ENCODE measurements around the gene CBLL2. TPM values are rescaled to one million over a fixed set of nuclear protein-coding genes. Genes with fewer than 3 reads are reported as not detected.

CBLL2 gene, protein sequence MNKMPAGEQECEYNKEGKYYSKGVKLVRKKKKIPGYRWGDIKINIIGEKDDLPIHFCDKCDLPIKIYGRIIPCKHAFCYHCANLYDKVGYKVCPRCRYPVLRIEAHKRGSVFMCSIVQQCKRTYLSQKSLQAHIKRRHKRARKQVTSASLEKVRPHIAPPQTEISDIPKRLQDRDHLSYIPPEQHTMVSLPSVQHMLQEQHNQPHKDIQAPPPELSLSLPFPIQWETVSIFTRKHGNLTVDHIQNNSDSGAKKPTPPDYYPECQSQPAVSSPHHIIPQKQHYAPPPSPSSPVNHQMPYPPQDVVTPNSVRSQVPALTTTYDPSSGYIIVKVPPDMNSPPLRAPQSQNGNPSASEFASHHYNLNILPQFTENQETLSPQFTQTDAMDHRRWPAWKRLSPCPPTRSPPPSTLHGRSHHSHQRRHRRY
- total RNA-seq (not detected), total RNA-seq (0 to 0.05 (median 0) reads per million in 29 experiments)
- total RNA-seq (2013) = not detected

DNA sequence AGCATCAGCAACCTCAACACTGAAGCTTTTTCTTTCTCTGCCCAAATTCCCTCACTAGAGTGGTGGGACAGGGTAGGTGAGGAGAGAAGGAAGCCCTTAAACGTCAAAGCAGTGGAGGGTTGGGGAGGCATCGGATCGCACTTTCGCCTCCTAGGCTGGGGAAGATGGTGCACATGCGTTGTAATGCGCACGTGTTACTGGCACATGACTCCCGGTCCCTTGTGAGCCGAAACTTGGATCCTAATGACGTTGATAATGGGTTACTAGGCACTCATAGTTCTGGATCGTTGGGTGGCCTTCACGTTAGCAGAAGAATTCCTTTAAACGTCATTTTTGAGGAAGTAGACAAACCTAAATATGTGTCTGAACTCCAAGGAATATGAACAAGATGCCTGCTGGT, at the start of gene CBLL2:
Gene CBLL2 (plus strand): TSS at position 301 of the 400 bp plus-strand sequence. CDS start 79 bp downstream, at position 380.
- Mint-ChIP-seq H3K9me3 (no peaks in the 10 kb centered on the region), H3K27me3 (peaks cover 0 to 4% of the 10 kb centered on the region in 2 donors), H3K27ac (no peak within 1 kb of the TSS), H3K36me3 (no peaks in the 10 kb centered on the region), H3K4me1 (no peaks in the 10 kb centered on the region), H3K4me3 (no peak within 1 kb of the TSS)
- no peaks in the 10 kb centered on the region for H3K9me3 ChIP-seq
- WGBS (ENCODE audit: insufficient coverage) = 87% methylated on average over 9 of the region's 13 CpGs
- no peaks in the 10 kb centered on the region for H3K36me3 ChIP-seq (ENCODE audit: control insufficient read depth in 2 of 2, extremely low read depth in 1 of 2, insufficient read depth in 1 of 2, low read length in 1 of 2)
- DNase-seq = no peak
- no peak within 1 kb of the TSS for H3K27ac ChIP-seq (ENCODE audit: low read length)
- ATAC-seq (replicated peaks in 1 of 4) = no peak
- no peaks in the 10 kb centered on the region for H3K4me1 ChIP-seq (ENCODE audit: control insufficient read depth in 1 of 2, extremely low read depth in 1 of 2, insufficient read depth in 2 of 2, low read length in 2 of 2)
- H3K27me3 ChIP-seq (replicated peaks in 1 of 2; ENCODE audit: control insufficient read depth in 2 of 2, extremely low read depth in 1 of 2, insufficient read depth in 2 of 2, low read length in 1 of 2) = no peaks in the 10 kb centered on the region
- CTCF ChIA-PET = no interaction called here
- POLR2A ChIA-PET = no interaction called here
- no peak within 1 kb of the TSS for H3K4me3 ChIP-seq (ENCODE audit: control insufficient read depth in 1 of 2, extremely low read depth in 1 of 2, low read length in 1 of 2)

DNA sequence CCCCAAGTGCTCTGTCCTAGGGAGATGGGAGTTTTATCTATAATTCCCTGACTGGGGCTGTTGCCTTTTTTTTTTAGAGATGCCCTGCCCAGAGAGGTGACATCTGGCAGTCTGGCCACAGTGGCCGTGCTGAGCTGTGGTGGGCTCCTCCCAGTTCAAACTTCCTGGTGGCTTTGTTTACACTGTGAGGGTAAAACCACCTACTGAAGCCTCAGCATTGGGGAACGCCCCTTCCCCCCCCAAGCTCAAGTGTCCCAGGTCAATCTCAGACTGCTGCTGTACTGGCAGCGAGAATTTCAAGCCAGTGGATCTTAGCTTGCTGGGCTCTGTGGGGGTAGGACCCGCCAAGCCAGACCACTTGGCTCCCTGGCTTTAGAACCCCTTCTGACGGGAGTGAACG, 38.3 kb upstream of the CBLL2 start:
- Histone ChIP-seq H3K36me3 (ENCODE audit: control insufficient read depth in 2 of 2, extremely low read depth in 1 of 2, insufficient read depth in 1 of 2, low read length in 1 of 2) (no peaks in the 10 kb centered on the region), H3K27me3 (replicated peaks in 1 of 2; ENCODE audit: control insufficient read depth in 2 of 2, extremely low read depth in 1 of 2, insufficient read depth in 2 of 2, low read length in 1 of 2) (no peaks in the 10 kb centered on the region), H3K9me3 (no peaks in the 10 kb centered on the region), H3K27ac (ENCODE audit: low read length) (no peak overlapping the region), H3K4me3 (ENCODE audit: control insufficient read depth in 1 of 2, extremely low read depth in 1 of 2, low read length in 1 of 2) (no peak overlapping the region), H3K4me1 (ENCODE audit: control insufficient read depth in 1 of 2, extremely low read depth in 1 of 2, insufficient read depth in 2 of 2, low read length in 2 of 2) (no peaks in the 10 kb centered on the region)
- Mint-ChIP-seq H3K4me1 (no peaks in the 10 kb centered on the region), H3K27ac (no peak overlapping the region), H3K36me3 (no peaks in the 10 kb centered on the region), H3K4me3 (no peak overlapping the region), H3K9me3 (peaks cover 0 to 7% (median 0%) of the 10 kb centered on the region in 3 donors), H3K27me3 (peaks cover 3 to 28% of the 10 kb centered on the region in 2 donors)
- POLR2A ChIA-PET = no interaction called here
- no peak for ATAC-seq (replicated peaks in 1 of 4)
- DNase-seq = no peak
- CTCF ChIA-PET = no interaction called here
- 14% methylated on average over 1 of the region's 6 CpGs for WGBS (ENCODE audit: insufficient coverage)

DNA sequence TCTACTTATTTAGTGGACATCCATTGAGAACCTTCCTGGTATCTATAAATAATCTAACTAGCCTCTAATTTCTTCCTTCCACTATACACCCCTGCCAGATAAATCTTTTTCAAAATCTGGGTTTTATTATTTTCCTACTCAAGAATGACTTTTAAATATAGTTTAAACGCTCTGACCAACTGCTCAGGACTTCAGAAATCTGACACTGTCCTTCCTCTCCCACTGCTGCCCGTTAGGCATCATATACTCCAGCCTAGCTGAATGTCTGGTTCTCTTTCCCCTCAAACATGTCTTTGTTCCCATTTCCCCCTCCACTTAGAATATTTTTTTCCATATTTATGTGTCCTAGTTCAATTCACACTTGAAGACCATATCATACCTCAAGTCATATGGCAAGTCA, 35.2 kb upstream of the CBLL2 start:
- Histone ChIP-seq H3K27me3 (replicated peaks in 1 of 2; ENCODE audit: control insufficient read depth in 2 of 2, extremely low read depth in 1 of 2, insufficient read depth in 2 of 2, low read length in 1 of 2) (no peaks in the 10 kb centered on the region), H3K4me1 (ENCODE audit: control insufficient read depth in 1 of 2, extremely low read depth in 1 of 2, insufficient read depth in 2 of 2, low read length in 2 of 2) (no peaks in the 10 kb centered on the region), H3K4me3 (ENCODE audit: control insufficient read depth in 1 of 2, extremely low read depth in 1 of 2, low read length in 1 of 2) (no peak overlapping the region), H3K9me3 (no peaks in the 10 kb centered on the region), H3K27ac (ENCODE audit: low read length) (no peak overlapping the region), H3K36me3 (ENCODE audit: control insufficient read depth in 2 of 2, extremely low read depth in 1 of 2, insufficient read depth in 1 of 2, low read length in 1 of 2) (no peaks in the 10 kb centered on the region)
- Mint-ChIP-seq H3K4me1 (no peaks in the 10 kb centered on the region), H3K9me3 (peaks cover 0 to 7% (median 0%) of the 10 kb centered on the region in 3 donors), H3K27me3 (peaks cover 3 to 31% of the 10 kb centered on the region in 2 donors), H3K27ac (no peak overlapping the region), H3K36me3 (no peaks in the 10 kb centered on the region), H3K4me3 (no peak overlapping the region)
- CTCF ChIA-PET = no interaction called here
- no CpG with 5 or more reads among the region's 2 CpGs for WGBS (ENCODE audit: insufficient coverage)
- DNase-seq (no peak), ATAC-seq (replicated peaks in 1 of 4) (no peak)
- POLR2A ChIA-PET = no interaction called here

DNA sequence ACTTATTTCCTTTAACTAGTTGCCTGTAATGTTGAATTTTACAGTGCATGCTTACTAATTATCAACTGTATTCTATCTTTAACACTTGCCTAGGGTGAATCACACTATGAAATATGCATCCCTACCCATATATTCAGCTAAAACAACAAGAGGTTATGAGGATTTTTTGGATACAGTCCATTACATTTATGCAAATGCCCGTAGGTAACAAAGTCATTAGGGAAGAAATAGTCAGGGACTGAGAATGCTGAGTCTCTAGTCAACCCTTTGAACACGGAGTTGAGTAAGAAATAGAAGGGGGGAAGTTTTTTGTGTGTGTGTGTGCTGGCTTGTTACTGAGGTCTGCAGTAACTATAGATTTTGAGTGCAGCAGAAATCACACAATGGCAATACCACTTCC, 26.1 kb upstream of the CBLL2 start:
- Mint-ChIP-seq H3K9me3 (peaks cover 0 to 2% (median 0%) of the 10 kb centered on the region in 3 donors), H3K4me3 (no peak overlapping the region), H3K4me1 (no peaks in the 10 kb centered on the region), H3K27me3 (no peaks in the 10 kb centered on the region), H3K36me3 (no peaks in the 10 kb centered on the region), H3K27ac (no peak overlapping the region)
- Histone ChIP-seq H3K9me3 (no peaks in the 10 kb centered on the region), H3K27ac (ENCODE audit: low read length) (no peak overlapping the region), H3K4me3 (ENCODE audit: control insufficient read depth in 1 of 2, extremely low read depth in 1 of 2, low read length in 1 of 2) (no peak overlapping the region), H3K4me1 (ENCODE audit: control insufficient read depth in 1 of 2, extremely low read depth in 1 of 2, insufficient read depth in 2 of 2, low read length in 2 of 2) (no peaks in the 10 kb centered on the region), H3K36me3 (ENCODE audit: control insufficient read depth in 2 of 2, extremely low read depth in 1 of 2, insufficient read depth in 1 of 2, low read length in 1 of 2) (no peaks in the 10 kb centered on the region), H3K27me3 (replicated peaks in 1 of 2; ENCODE audit: control insufficient read depth in 2 of 2, extremely low read depth in 1 of 2, insufficient read depth in 2 of 2, low read length in 1 of 2) (no peaks in the 10 kb centered on the region)
- ChIA-PET CTCF (no interaction called here), POLR2A (no interaction called here)
- no CpG with 5 or more reads among the region's 2 CpGs for WGBS (ENCODE audit: insufficient coverage)
- ATAC-seq (replicated peaks in 1 of 4) (no peak), DNase-seq (no peak)

DNA sequence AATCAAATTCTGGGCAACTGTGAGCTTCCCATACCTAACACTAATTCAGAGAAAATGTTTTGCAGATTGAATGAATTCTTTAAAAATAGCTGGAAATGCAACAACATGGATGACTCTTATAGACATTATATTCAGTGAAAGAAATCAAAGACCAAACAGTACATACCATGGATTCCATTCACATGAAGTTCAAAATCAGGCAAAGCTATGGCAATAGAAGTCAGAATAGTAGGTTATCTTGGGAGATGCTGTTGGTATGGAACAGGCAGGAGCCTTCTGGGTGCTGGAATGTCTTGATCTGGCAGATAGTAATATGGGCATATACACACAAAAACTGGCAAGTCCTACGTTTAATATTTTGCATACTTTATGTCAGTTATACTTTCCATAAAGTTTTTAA, 25.5 kb upstream of the CBLL2 start:
- POLR2A ChIA-PET = no interaction called here
- DNase-seq (no peak), ATAC-seq (replicated peaks in 1 of 4) (no peak)
- Histone ChIP-seq H3K9me3 (no peaks in the 10 kb centered on the region), H3K4me1 (ENCODE audit: control insufficient read depth in 1 of 2, extremely low read depth in 1 of 2, insufficient read depth in 2 of 2, low read length in 2 of 2) (no peaks in the 10 kb centered on the region), H3K36me3 (ENCODE audit: control insufficient read depth in 2 of 2, extremely low read depth in 1 of 2, insufficient read depth in 1 of 2, low read length in 1 of 2) (no peaks in the 10 kb centered on the region), H3K4me3 (ENCODE audit: control insufficient read depth in 1 of 2, extremely low read depth in 1 of 2, low read length in 1 of 2) (no peak overlapping the region), H3K27ac (ENCODE audit: low read length) (no peak overlapping the region), H3K27me3 (replicated peaks in 1 of 2; ENCODE audit: control insufficient read depth in 2 of 2, extremely low read depth in 1 of 2, insufficient read depth in 2 of 2, low read length in 1 of 2) (no peaks in the 10 kb centered on the region)
- Mint-ChIP-seq H3K27ac (no peak overlapping the region), H3K4me3 (no peak overlapping the region), H3K36me3 (no peaks in the 10 kb centered on the region), H3K9me3 (peaks cover 0 to 2% (median 0%) of the 10 kb centered on the region in 3 donors), H3K4me1 (no peaks in the 10 kb centered on the region), H3K27me3 (no peaks in the 10 kb centered on the region)
- WGBS (ENCODE audit: insufficient coverage) = no CpG with 5 or more reads among the region's 1 CpG
- CTCF ChIA-PET = no interaction called here

DNA sequence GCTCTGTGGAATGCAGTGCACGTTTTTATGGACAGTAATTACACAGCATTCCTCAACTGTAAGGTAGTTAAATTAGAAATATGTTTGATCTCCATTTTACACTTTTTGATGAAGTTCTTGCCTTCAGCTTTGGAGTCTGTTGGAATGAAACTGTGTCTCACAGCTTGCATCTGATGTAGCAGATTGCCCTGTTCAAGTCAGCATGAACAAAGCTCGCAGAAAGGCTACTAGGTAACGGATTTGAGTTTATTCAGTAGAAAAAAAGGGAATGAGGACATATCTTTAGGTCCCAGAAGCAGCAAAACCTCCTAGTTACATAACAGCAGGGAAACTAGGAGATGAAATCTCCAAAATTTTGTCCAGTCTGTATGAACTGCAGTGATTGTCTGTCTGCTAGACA, 24.3 kb upstream of the CBLL2 start:
- no peaks in the 10 kb centered on the region for H3K36me3 Mint-ChIP-seq
- WGBS (ENCODE audit: insufficient coverage) = no CpG with 5 or more reads among the region's 3 CpGs
- CTCF ChIA-PET = no interaction called here

More for the DNA sequence above, 24.3 kb upstream of the CBLL2 start:
- no peak for DNase-seq
- H3K4me3 ChIP-seq (ENCODE audit: control insufficient read depth in 1 of 2, extremely low read depth in 1 of 2, low read length in 1 of 2) = no peak overlapping the region
- H3K36me3 ChIP-seq (ENCODE audit: control insufficient read depth in 2 of 2, extremely low read depth in 1 of 2, insufficient read depth in 1 of 2, low read length in 1 of 2) = no peaks in the 10 kb centered on the region
- POLR2A ChIA-PET = no interaction called here
- Mint-ChIP-seq H3K27me3 (no peaks in the 10 kb centered on the region), H3K4me1 (no peaks in the 10 kb centered on the region), H3K9me3 (peaks cover 0 to 2% (median 0%) of the 10 kb centered on the region in 3 donors), H3K4me3 (no peak overlapping the region), H3K27ac (no peak overlapping the region)
- no peaks in the 10 kb centered on the region for H3K9me3 ChIP-seq
- no peak for ATAC-seq (replicated peaks in 1 of 4)
- no peaks in the 10 kb centered on the region for H3K27me3 ChIP-seq (replicated peaks in 1 of 2; ENCODE audit: control insufficient read depth in 2 of 2, extremely low read depth in 1 of 2, insufficient read depth in 2 of 2, low read length in 1 of 2)
- H3K27ac ChIP-seq (ENCODE audit: low read length) = no peak overlapping the region
- no peaks in the 10 kb centered on the region for H3K4me1 ChIP-seq (ENCODE audit: control insufficient read depth in 1 of 2, extremely low read depth in 1 of 2, insufficient read depth in 2 of 2, low read length in 2 of 2)
